NCI-H2029 (cell line): ENCODE data around the gene GDF15.
"Not testable (repeated sequence)": the region's sequence is repeated elsewhere in the genome, so short reads cannot be mapped to it uniquely, and the experiment has no call there.

Experiments
- DNase-seq: peaks from one replicate; lab custom pipeline; 2025; lab: John Stamatoyannopoulos, UW

The GDF15 gene

DNA sequence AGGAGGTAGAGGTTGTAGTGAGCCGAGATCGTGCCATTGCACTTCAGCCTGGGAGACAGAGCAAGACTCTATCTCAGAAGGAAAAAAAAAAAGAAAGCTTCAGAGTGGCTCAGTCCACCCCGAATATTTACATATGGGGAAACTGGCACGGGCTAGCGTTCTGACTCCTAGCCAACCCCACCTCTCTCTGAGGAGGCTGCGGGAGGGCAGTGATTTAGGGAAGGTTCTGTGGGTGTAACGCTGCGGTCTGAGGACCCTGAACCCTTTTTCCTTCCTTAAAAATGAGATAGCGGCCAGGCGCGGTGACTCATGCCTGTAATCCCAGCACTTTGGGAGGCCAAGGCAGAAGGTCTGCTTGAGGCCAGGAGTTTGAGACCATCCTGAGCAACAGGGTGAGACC is 6.5 kb downstream of the GDF15 start:
- DNase-seq = no peak

DNA sequence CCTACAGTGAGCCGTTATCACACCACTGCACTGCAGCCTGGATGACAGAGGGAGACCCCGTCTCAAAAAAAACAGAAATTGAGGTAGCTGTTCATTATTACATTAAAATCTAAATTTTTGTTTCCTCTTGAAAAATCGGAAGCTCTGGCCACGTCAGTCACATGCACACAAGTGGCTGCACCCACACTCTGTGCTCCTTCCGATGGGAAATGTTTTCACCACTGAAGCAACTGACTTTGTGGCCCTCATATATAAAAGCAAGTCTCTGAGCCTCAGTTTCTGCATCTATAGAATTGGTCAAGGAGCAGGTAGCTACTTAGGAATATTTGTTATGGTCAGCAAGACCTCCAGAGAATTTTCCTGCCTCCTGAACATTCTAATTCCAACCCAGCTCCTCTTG is 7.0 kb downstream of the GDF15 start:
- DNase-seq = no peak

DNA sequence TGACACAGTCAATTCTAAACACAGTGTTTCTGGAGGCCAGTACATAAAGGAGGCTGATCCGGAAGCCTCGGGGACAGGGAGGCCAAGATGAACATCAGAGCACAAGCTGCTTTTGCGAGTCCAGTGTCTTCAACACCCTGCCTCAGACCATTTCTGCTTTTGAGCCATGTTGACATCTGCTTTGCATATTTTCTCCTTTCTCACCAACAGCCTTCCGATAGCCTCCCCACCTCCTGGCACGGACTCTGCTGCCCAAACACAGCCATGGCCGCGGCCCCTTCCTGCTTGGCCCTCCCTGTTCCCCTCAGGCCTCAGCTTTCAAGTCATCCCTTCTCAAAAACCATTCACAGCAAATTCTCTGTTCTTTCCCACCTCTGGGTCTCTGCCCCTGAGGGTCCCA is 7.9 kb downstream of the GDF15 start:
- no peak for DNase-seq

DNA sequence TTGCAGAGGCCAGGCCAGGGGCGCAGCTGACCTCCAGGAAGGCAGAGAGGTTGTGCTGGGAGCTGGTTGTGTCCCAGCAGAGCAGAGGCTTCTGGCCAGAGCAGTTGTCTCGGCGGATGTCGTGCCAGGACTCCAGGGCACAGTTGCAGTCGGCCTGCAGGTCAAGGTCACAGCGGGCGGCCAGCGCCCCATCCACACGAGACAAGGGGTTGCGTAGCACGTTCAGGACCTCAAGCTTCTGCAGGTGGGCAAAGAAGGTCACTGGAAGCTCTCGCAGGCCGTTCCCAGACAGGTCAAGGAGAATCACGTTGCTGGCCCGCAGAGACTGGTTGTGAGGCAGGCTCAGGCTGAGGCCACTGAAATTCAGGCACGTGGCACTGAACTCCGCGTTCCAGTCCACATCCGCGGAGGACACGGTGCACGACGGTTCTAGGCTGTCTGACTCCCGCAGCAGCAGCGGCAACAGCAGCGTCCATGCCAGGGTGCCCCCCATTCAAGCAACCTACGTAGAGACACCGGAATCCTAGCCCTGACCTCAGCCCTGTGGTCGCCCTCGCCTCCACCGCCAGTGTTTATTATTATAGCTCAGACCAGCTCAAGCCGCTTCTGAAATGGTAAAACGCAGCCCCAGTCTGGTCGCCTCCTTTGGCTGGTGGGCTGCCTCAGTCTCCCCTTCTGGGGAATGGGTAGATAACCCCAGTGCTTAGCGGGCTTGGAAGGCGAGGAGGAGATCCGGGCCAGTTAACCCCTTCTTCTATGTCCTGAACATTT is 10.7 kb downstream of the GDF15 start:
- no peak for DNase-seq

DNA sequence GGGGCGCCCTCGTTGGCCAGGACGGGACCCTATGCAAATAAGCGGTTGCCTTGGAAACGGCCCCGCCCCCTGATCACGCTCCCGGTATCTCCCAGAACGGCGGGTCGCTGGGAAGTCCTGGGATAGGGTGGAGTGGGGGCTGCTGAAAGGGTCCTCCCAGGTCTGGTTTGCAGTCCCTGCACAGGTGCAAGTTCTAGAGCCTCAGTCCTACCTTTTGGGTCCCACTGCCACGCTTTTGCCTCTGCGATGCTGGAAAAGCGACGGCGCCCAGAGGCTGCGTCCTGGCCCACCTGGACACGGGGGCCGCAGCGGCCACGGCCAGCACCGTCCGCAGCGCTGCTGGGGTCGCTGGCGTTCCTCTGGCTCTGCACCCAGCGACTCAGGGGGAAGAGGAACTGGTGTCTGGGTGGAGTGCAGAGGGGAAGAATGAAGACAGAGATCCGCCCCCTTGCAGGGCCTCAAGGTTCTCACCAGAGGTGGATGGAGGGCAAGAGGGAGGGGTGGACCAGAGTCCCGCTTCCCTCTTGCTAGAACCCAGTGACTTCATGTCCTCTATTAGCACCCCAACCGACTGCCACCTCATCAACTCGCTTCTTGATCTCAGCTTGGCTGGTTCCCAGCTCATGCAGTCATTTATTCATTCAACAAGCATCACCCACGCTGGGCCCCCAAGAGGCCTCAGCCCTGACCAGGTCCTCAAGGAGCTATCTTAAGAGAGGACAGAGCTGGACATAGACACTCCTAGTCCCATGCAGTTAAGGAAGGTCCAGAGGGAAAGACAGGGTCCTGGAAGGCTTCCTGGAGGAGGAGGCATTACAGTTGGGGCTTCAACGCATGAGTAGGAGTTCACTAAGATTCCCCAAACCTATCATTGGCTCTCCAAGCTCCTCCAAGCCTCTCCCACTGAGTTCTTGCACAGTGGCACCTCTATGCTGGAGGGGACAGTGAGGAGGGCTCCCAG is 11.6 kb downstream of the GDF15 start, which contains the start of gene LRRC25:
Gene LRRC25, minus strand, starts transcription at position 381 of the 961 bp plus-strand sequence. CDS start 659 bp downstream, outside the sequence.
- DNase-seq = no peak

DNA sequence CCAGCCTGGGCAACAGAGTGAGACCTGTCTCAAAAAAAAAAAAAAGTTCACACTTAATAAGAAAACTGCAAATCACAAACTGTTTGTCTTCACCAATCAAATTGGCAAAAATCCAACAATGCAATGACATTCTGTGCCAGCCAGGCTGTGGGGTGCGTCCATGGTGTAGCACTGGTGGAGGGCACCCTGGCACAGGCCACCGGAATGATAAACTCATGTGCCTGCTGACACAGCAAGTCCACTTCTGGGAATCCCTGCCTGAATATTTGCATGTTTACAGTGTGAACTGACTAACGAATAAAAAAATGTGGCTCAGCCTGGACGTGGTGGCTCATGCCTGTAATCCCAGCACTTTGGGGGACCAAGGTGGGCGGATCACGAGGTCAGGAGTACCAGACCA is 13.1 kb downstream of the GDF15 start:
- no peak for DNase-seq

DNA sequence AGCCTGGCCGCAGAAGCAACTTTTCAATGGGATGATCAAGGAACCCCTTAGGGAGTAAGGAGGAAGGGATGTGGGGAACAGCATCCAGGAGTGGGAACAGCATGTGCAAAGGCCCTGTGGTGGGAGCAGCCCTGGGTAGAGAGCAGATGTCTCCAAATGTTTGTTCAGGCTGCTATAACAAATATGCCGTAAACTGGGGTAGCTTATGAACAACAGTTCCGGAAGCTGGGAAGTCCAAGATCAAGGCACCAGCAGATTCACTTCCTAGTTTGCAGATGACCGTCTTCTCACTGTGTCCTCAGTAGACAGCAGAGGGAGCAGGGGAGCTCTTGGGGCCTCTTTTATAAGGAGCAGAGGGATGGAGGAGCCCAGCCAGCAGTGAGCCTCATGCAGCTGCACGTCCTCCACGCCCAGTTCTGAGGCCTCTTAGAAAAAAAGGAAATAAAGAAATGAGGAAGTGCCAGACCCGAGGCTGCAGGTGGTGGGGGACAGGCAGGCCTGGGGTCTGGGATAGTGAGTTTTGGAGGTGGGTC is 15.7 kb downstream of the GDF15 start:
- no peak for DNase-seq

DNA sequence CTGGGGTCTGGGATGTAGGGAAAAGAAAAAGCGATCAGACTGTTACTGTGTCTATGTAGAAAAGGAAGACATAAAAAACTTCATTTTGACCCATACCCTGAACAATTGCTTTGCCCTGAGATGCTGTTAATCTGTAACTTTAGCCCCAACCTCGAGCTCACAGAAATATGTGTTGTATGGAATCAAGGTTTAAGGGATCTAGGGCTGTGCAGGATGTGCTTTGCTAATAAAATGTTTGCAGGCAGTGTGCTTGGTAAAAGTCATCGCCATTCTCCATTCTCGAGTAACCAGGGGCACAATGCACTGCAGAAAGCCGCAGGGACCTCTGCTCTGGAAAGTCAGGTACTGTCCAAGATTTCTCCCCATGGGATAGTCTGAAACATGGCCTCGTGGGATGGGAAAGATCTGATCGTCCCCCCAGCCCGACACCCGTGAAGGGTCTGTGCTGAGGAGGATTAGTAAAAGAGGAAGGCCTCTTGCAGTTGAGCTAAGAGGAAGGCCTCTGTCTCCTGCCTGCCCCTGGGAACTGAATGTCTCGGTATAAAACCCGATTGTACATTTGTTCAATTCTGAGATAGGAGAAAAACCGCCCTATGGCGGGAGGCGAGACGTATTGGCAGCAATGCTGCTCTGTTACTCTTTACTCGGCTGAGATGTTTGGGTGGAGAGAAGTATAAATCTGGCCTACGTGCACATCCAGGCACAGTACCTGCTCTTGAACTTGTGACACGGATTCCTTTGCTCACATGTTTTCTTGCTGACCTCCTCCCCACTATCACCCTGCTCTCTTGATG is 16.7 kb downstream of the GDF15 start:
- not testable (repeated sequence) for DNase-seq

DNA sequence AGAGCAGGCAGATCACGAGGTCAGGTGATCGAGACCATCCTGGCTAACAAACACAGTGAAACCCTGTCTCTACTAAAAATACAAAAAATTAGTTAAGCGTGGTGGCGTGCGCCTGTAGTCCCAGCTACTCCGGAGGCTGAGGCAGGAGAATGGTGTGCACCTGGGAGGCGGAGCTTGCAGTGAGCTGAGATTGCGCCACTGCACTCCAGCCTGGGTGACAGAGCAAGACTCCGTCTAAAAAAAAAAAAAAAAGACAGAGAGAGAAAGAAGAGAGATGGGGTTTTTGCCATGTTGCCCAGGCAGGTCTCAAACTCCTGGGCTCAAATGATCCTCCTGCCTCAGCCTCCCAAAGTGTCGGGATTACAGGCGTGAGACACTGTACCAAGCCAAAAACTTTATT is 19.8 kb downstream of the GDF15 start:
- DNase-seq = not testable (repeated sequence)

DNA sequence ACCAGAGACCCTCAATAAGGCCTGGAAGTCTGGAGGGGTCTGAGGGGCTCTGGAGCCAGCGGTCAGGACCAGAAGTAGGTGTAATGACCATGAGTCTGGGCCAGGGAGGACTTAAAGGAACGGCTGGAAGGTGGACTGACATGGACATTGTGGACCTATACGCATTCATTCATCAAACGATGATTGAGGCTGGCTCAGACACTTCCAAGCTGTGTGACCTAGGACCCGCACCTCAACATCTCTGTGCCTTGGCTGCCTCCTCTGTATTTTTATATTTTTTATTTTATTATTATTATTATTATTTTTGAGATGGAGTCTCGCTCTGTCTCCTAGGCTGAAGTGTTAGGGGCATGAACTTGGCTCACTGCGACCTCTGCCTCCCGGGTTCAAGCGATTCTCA is 20.8 kb downstream of the GDF15 start:
- no peak for DNase-seq

DNA sequence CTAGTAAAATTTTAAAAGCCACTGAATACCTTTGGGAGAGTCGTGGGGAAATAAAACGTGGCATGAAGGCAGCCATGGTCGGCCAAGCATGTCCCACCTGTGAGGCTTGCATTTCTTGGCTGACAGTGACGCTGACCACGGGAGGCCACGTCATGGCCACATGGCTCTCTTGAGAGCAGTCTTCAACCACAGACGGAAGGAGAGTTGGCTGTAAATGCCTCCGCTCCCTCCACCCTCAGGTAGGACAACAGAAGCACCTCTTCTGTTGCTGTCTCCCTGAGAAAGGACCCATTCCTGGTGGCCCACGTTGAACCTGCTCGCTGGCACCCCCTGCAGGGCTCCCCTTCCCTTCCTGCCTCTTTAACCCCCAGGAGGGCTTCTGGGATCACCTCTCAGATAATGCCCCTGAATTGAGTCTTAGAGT is 22.1 kb downstream of the GDF15 start:
- peak; percentile 32 for DNase-seq

DNA sequence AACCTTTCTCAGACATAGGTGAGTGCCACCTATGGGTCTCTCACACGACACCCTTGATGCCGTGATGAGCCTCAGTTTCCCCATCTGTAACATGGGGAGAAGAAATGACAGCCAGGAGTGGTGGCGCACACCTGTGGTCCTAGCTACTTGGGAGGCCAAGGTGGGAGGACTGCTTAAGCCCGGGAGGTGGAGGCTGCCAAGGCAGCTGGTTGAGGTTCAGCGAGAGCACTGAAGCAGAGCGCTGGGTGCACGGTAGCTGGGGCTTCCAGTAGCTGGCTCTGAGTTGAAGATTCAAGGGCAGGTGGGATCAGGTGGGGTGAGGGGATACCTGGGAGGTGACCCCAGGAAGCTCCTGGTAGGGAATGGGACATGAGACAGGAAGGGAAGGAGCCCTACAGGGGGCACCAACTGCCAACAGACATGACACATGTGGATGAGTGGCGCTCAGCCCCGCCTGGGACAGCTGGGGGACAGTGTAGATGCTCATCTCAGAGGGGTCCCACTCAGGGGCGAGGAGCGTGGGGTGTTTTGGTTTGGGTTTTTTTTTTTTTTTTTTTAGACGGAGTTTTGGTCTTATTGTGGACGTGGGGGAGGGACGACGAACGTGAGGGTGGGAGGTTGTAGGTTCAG is 26.8 kb downstream of the GDF15 start:
- no peak for DNase-seq

DNA sequence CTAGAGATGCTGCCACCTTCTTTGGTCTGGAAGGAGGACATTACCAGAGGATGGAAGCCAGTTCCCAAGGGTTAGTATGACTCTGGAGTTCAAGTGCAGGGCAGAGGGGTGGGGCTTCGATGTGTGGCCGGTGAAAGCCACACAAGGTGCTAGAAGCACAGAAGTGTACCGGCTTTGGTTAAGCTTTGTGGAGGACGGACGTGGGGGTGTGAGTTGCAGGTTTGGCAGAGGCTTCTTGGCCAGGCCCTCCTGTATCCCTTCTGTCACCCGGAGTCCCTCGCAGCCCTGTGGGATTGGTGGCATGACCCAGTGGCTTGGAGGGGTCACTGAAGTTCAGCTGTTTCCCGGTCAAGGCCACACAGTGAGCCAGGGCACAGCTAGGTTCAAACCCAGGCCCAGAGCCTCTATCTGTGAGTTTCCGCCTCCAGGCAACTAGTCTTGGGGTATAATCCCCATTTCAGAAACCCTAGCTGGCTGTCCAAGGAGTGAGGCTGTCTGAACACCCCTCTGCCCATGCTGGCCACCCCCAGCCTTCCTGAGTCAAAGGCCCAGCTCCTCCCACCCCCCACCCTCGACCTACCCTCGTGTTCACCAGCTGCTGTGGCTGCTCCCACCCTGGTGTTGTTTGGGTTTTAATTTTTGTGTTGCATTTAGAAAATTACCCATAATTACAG is 28.7 kb downstream of the GDF15 start:
- DNase-seq = no peak

DNA sequence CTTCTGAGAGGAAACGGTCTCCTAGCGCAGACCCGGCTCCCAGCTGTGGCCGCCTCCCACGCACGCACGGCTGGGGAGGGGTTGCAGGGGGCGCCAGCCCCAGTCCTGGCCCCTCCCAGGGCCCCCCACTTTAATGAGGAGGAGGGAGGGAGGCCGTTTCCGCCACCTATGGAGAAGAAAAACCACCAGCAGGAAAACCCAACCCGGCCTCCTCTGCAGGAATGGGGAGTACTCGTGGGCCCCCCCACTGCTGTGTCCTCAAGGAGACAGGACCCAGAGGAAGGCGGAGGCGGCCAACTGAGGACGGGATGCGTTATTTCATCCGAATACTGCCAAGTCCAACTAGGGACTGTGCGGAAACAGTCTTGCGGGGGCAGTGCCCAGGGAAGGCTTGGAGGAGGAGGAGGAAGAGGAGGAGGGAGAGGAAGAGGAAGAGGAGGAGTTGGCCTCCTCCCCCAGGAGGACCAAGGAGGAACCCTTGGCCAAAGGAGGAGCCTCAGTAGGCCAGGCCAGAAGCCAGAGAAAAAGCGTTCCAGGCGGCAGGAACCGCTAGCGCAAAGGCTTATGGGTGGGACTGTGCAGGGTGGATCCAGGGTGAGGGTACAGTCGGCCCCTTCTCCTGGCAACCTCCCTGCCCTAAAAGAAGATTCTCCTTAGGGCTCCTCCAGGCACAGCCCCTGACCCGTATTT is 29.4 kb downstream of the GDF15 start:
- no peak for DNase-seq

DNA sequence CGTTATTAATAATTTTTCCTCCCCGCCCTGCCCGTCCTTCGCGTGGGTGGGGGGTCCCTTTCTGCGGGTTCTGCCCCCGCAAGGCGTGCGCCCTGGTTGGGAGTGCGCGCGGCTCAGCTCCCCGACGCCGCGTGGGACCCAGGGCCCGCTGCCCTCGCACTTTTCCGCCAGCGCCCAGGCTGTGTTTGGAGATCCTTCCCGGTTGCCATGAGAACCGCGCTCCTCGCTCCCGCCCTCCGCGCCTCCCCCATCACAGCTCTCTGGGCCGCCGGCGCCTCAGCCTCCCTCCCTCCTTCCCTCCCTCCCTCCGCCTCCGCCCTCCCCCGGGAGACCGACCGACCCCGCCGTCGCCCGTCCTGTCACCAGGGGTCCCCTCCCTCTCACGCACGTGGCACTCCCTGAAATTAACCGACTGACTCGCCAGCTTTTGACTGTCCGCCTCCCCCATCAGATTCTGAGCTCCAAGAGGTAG is 30.9 kb downstream of the GDF15 start:
- DNase-seq = peak; percentile 78

DNA sequence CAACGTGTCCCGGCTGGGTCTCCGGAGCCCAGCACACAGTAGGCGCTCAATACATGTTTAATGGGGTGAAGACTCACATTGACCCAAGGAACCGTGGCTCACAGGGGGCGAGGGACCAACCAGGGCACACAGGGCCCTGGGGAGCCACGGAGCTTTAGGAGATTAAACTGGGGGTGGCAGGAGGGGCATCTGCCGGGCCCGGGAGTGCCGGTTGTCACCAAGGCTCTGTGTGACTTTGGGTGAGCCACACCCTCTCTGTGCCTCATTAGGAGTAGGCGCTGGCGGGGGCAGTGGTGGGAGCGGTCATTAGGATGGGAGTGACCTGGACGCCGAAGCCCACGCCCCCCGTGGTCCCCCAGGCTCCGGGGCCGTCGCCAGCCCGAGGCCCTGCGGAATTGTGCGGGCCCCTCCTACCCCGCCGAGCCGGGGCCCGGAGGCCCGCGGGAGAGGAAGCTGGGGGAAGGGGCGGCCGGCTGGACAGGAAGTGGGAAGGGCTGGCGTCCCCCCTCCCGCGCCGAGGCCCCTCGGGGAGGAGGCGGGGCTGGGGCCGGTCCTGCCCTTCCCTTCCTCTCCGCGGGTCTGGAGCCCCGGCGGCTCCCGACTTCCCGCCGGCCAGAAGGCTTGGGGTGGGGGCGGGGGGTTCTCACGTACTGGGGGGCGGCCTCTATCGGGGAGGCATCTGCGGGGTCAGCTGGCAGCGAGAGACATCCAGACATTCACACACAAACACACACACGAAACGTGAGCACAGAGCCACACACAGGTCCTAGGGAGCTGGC is 31.5 kb downstream of the GDF15 start:
- peak; percentile 49 for DNase-seq

DNA sequence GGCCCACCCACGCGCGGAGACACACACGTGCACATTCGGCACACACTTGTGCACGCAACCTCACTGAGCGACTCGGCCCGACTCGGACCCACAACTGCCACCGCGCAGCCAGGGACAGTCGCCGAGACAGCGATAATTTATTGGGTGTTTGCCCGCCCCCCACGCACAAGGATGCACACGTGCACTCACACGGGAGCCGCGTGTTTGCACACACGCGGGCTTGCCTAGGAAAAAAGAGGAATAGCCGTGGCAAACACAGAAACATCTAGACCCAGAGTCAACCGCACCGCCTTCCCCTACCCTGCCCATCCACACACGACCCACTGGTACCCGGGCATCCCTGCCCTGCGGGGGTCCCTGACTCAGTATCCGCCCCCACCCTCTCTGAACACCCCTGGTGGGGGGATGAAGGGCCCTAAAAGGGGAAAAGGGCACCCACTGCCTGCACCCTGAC is 32.1 kb downstream of the GDF15 start:
- no peak for DNase-seq

DNA sequence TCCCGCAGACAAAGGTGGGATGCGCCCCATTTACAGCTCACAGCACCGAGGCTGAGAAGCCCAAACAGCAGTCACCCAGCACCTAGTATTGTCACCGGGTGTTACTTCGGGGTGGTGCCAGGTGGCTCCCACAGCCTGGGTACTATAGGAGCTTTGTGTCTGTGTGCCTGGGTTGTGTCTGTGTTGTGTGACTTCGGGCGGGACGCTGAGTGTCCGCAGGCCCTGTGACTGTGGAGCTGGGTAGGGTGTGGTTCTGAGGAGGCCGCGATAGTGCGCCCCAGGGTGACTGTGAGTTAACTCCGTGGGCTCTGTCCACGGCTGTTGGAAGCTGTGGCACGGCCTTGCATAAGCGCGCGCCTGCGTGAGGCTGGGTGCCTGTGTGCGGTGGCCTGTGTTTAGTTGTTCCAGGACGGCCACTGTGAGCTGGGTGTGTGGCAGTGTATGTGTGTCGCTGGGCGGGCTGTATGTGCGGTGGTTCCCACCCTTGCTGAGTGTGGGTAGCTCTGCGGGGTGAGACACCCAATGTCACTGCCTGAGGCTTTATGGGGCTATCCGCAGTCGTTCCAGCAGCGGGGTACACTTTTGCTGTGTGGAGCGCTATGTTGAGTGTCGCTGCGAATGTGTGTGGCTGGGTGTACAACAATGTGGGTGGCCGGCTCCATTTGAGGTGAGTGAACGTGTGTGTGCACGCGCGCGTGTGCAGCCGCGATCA is 32.7 kb downstream of the GDF15 start:
- no peak for DNase-seq
